Central memory CD8-positive, alpha-beta T cell (primary cell): ENCODE results near the gene RAN.
"Not testable (repeated sequence)": the region's sequence is repeated elsewhere in the genome, so short reads cannot be mapped to it uniquely, and the experiment has no call there.

Experiments
- ATAC-seq: fragments of 150-1000 bp; cut with Tn5 transposase; replicated peaks from 2 replicates; pipeline ENCODE4 v1.10.0; 2022; ENCODE audit warnings: mild to moderate bottlenecking, moderate FRiP score, moderate number of reproducible peaks; ENCODE audit not compliant: poor library complexity, severe bottlenecking; ENCODE audit errors: extremely low read depth
- DNase-seq, 2 donors: peaks; one replicate each; pipeline ENCODE4 v3.0.0; 2021; ENCODE audit warnings: low spot score in 2 of 2
- H3K27ac Mint-ChIP-seq: one replicate; pipeline ENCODE4 v1.8.0; 2022; ENCODE audit warnings: low read depth, mild to moderate bottlenecking, moderate library complexity, mixed read lengths
- H3K27me3 Mint-ChIP-seq: one replicate; pipeline ENCODE4 v1.8.0; 2022; ENCODE audit warnings: mixed read lengths
- H3K36me3 Mint-ChIP-seq: one replicate; pipeline ENCODE4 v1.8.0; 2022; ENCODE audit warnings: mild to moderate bottlenecking, moderate library complexity, mixed read lengths; ENCODE audit not compliant: insufficient read depth
- H3K4me1 Mint-ChIP-seq: one replicate; pipeline ENCODE4 v1.8.0; 2022; ENCODE audit warnings: mixed read lengths
- H3K4me3 Mint-ChIP-seq: one replicate; pipeline ENCODE4 v1.8.0; 2022; ENCODE audit warnings: mild to moderate bottlenecking, moderate library complexity, mixed read lengths
- H3K9me3 Mint-ChIP-seq: one replicate; pipeline ENCODE4 v1.8.0; 2022; ENCODE audit warnings: mixed read lengths

The RAN gene

DNA sequence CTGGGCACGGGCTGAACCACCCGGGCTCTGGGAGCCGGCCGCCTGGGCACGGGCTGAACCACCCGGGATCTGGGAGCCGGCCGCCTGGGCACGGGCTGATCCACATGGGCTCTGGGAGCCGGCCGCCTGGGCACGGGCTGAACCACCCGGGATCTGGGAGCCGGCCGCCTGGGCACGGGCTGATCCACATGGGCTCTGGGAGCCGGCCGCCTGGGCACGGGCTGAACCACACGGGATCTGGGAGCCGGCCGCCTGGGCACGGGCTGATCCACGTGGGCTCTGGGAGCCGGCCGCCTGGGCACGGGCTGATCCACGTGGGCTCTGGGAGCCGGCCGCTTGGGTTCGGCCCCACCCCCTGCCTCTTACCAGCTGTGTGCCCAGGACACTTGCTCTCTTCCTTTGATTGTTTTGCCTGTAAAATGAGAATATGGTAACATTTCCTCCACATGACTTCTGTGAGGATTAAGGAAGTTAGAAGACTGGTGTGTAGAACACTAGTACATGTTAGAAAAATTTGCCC lies 33.1 kb downstream of the RAN start:
- DNase-seq, H3K4me3 Mint-ChIP-seq, H3K36me3 Mint-ChIP-seq, ATAC-seq, H3K4me1 Mint-ChIP-seq, H3K9me3 Mint-ChIP-seq, H3K27ac Mint-ChIP-seq: not testable (repeated sequence)
- H3K27me3 Mint-ChIP-seq = peaks cover 28% of the 10 kb centered on the region

DNA sequence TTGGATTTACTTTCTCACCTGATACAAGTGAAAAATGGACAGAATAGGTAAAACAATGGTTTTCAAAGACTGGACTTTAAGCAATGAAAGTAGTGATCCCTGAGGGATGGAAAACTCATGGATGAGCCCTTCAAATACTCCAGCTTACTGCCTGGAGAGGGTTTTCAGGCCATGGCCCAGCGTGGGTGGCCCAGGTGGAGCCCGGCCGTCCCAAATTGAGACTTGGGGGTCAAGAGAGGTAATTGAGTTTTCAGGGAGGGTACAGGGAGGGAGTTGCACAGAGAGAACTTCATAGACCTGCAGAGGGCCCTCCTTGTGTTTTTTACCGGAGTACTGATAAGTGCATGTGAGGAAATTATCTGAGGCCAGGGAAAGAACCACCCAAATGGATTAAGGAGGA lies 37.2 kb downstream of the RAN start:
- Mint-ChIP-seq H3K4me3 (no peak overlapping the region), H3K36me3 (no peaks in the 10 kb centered on the region), H3K4me1 (no peaks in the 10 kb centered on the region)

GRCh38 chr12:130911193-130911592 lies 39.3 kb downstream of the RAN start:
- Mint-ChIP-seq H3K9me3 (peaks cover 14% of the 10 kb centered on the region), H3K27ac (no peak overlapping the region), H3K36me3 (no peaks in the 10 kb centered on the region), H3K4me3 (no peak overlapping the region), H3K27me3 (peaks cover 68% of the 10 kb centered on the region), H3K4me1 (no peaks in the 10 kb centered on the region)
- DNase-seq (no peak), ATAC-seq (no peak)

More for the DNA sequence above, 37.2 kb downstream of the RAN start:
- no peak for DNase-seq
- no peak for ATAC-seq
- Mint-ChIP-seq H3K27me3 (peaks cover 53% of the 10 kb centered on the region), H3K9me3 (peaks cover 14% of the 10 kb centered on the region), H3K27ac (no peak overlapping the region)

- H3K9me3 Mint-ChIP-seq = peaks cover 14% of the 10 kb centered on the region
- H3K36me3 Mint-ChIP-seq = no peaks in the 10 kb centered on the region
- H3K4me1 Mint-ChIP-seq = no peaks in the 10 kb centered on the region
- H3K4me3 Mint-ChIP-seq = no peak overlapping the region
- DNase-seq (no peak), ATAC-seq (no peak)
- H3K27ac Mint-ChIP-seq = no peak overlapping the region
- peaks cover 76% of the 10 kb centered on the region for H3K27me3 Mint-ChIP-seq
These were observed 40.1 kb downstream of the RAN start for GRCh38 chr12:130911933-130912332.

GRCh38 chr12:130916241-130916911 lies 44.5 kb downstream of the RAN start:
- no peak for ATAC-seq
- no peak overlapping the region for H3K27ac Mint-ChIP-seq
- H3K36me3 Mint-ChIP-seq = no peaks in the 10 kb centered on the region
- H3K27me3 Mint-ChIP-seq = peaks cover 85% of the 10 kb centered on the region
- no peaks in the 10 kb centered on the region for H3K4me1 Mint-ChIP-seq
- H3K4me3 Mint-ChIP-seq = no peak overlapping the region
- DNase-seq = no peak
- peaks cover 9% of the 10 kb centered on the region for H3K9me3 Mint-ChIP-seq

DNA sequence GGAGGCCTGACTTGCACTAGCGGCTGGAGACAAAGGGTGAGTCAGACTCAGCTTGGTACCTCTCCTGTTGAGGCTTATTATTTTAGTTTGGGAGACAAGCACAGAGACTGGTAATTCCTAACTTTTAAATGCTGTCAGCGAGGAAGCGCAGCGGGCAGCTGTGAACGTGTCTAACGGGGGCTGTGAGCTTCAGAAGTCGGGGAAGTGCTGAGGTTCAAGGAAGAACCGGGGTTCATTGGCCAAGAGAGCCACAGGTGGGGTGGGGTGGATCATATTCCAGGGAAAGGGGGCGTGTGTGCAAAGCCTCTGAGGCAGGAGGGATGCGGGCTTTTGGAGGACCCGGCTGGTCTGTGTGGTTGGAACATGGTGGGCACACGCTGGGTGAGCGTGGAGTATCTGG lies 45.7 kb downstream of the RAN start:
- Mint-ChIP-seq H3K9me3 (no peaks in the 10 kb centered on the region), H3K27ac (no peak overlapping the region), H3K27me3 (peaks cover 88% of the 10 kb centered on the region), H3K4me3 (no peak overlapping the region), H3K36me3 (no peaks in the 10 kb centered on the region), H3K4me1 (no peaks in the 10 kb centered on the region)
- ATAC-seq (no peak), DNase-seq (no peak)

- no peak for ATAC-seq
- no peak for DNase-seq
- Mint-ChIP-seq H3K4me3 (no peak overlapping the region), H3K4me1 (no peaks in the 10 kb centered on the region), H3K36me3 (peaks cover 1% of the 10 kb centered on the region), H3K27me3 (peaks cover 84% of the 10 kb centered on the region), H3K9me3 (no peaks in the 10 kb centered on the region), H3K27ac (no peak overlapping the region)
These were observed 47.2 kb downstream of the RAN start for GRCh38 chr12:130919086-130919485.

- Mint-ChIP-seq H3K27ac (no peak overlapping the region), H3K9me3 (no peaks in the 10 kb centered on the region), H3K4me3 (no peak overlapping the region), H3K27me3 (peaks cover 77% of the 10 kb centered on the region), H3K36me3 (peaks cover 1% of the 10 kb centered on the region), H3K4me1 (no peaks in the 10 kb centered on the region)
- ATAC-seq = no peak
- no peak for DNase-seq
These were observed 48.3 kb downstream of the RAN start for GRCh38 chr12:130920119-130920703.

DNA sequence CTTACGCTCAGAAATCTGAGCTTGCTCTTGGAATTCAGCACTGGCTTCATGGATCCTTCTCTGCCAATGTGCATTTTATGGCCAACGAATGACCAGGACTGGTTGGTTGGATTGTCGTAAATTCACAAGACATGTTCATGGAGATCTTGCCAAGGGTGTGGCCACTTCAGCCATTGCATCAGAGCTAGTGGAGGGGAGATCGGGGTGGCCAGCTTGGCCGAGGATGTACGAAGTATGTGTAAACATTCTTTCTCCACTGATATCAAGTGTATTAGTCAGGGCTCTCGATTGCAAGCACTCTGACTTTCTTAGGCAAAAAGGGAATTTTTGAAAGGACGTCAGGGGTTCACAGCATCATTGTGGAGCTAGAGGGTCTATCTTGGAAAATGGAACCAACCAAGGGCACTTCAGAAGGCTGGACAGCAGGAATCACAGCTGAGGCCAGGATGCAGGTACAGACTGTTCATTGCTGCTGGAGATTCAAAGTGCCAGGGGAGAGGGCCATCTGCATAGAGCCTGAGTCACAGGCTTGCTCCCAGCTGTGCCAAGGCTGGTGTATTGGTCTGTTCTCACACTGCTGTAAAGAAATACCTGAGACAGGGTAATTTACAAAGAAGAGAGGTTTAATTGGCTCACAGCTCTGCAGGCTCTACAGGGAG lies 49.0 kb downstream of the RAN start:
- Mint-ChIP-seq H3K4me3 (no peak overlapping the region), H3K9me3 (no peaks in the 10 kb centered on the region), H3K36me3 (peaks cover 1% of the 10 kb centered on the region), H3K4me1 (no peaks in the 10 kb centered on the region), H3K27me3 (peaks cover 81% of the 10 kb centered on the region), H3K27ac (no peak overlapping the region)
- ATAC-seq (no peak), DNase-seq (no peak)

DNA sequence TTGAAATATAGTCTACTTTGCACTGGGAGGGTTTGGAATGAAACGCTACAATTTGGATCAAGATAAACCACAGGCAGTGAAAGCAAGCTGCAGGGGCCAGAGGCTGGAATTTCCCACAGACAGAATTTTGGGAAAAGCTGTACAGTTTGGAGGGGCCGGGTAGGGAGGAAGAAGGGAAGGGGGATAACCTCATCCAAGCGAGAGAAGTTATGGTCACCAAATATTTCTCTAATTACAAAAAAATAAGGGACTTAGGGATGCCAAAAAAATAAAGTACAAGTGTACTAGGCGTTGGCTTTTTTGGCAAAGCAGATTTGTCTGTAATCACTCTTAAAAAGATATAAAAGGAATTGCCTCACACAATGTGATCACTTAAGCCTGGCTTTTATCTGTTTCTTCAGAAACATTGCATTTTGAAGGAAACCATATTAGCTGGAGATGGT lies 50.7 kb downstream of the RAN start:
- no peak overlapping the region for H3K27ac Mint-ChIP-seq
- H3K36me3 Mint-ChIP-seq = peaks cover 1% of the 10 kb centered on the region
- H3K4me1 Mint-ChIP-seq = no peaks in the 10 kb centered on the region
- no peak for ATAC-seq
- DNase-seq = no peak
- no peaks in the 10 kb centered on the region for H3K9me3 Mint-ChIP-seq
- H3K27me3 Mint-ChIP-seq = peaks cover 79% of the 10 kb centered on the region
- no peak overlapping the region for H3K4me3 Mint-ChIP-seq

DNA sequence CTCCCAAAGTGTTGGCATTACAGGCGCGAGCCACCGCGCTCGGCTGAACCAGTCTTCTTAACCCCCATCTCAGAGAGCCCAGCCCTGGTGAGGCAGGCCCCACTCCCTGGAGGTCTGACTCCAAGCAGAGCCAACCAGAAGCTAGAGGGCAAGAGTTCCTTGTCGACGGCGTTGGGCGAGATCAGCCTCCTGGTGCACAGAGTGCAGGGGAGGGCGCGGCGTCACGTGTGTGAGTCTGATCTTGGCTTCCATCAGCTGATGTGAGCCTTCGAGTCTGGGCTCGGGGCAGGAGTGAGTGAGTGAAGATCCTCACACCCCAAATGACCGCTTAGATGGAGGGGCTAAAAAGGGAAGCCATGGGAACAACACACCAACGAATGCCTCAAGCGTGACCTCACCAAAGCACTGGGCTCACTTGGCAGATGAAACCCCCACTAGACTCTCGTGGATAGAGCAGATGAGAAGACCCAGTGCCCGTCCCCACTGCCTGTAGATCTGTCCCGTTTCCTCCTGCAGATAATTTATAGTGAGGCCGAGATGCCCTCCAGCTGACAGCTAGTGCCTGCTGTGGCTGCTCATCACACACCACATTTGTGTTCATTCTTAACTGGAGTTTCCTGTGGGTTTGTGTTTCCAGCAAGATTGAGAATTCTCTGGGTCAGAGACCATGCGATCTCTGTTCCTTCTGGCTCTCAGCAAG lies 53.2 kb downstream of the RAN start:
- H3K27me3 Mint-ChIP-seq = peaks cover 79% of the 10 kb centered on the region
- H3K4me3 Mint-ChIP-seq = no peak overlapping the region

GRCh38 chr12:130925666-130926015 lies 53.8 kb downstream of the RAN start:
- H3K4me1 Mint-ChIP-seq = no peaks in the 10 kb centered on the region
- H3K27me3 Mint-ChIP-seq = peaks cover 73% of the 10 kb centered on the region
- H3K4me3 Mint-ChIP-seq = no peak overlapping the region
- H3K27ac Mint-ChIP-seq = no peak overlapping the region
- DNase-seq (no peak), ATAC-seq (no peak)
- peaks cover 1% of the 10 kb centered on the region for H3K36me3 Mint-ChIP-seq
- H3K9me3 Mint-ChIP-seq = no peaks in the 10 kb centered on the region

More for the DNA sequence above, 53.2 kb downstream of the RAN start:
- no peaks in the 10 kb centered on the region for H3K4me1 Mint-ChIP-seq
- no peak for ATAC-seq
- no peak for DNase-seq
- no peak overlapping the region for H3K27ac Mint-ChIP-seq
- peaks cover 1% of the 10 kb centered on the region for H3K36me3 Mint-ChIP-seq
- no peaks in the 10 kb centered on the region for H3K9me3 Mint-ChIP-seq
